HepG2 (cell line): ENCODE results near the gene OGFOD3. TPM values are rescaled to one million over a fixed set of nuclear protein-coding genes. Genes with fewer than 3 reads are reported as not detected.
A peak's percentile ranks its signal among the peaks of the same experiment; 100 is the strongest.

ENCODE experiments used
- EP300 ChIP-seq, 3 experiments: sonication (generic) in 1 of 3; formaldehyde crosslinking in 1 of 3; IDR thresholded peaks; 2 replicates each; pipeline versions ENCODE4 v1.5.1 to v1.6.1; 2011 to 2020; ENCODE audit warnings: low read depth in 2 of 3, low read length in 2 of 3, borderline replicate concordance in 1 of 3, improper control_type of control experiment in 1 of 3, mild to moderate bottlenecking in 1 of 3, missing genetic modification reagents in 1 of 3, moderate library complexity in 1 of 3
- HDAC1 ChIP-seq: sonication (generic); formaldehyde crosslinking; IDR thresholded peaks from 2 replicates; pipeline ENCODE4 v1.5.1; 2020; ENCODE audit warnings: mild to moderate bottlenecking, missing genetic modification reagents
- HNF4A ChIP-seq: sonication (generic); formaldehyde crosslinking; IDR thresholded peaks from 2 replicates; pipeline ENCODE4 v1.4.0; 2020; ENCODE audit warnings: missing genetic modification reagents
- IRF2 ChIP-seq: IDR thresholded peaks from 2 replicates; pipeline ENCODE4 v1.6.1; 2018; ENCODE audit warnings: missing genetic modification reagents, missing compliant biosample characterization
- SPEN ChIP-seq: sonication (generic); formaldehyde crosslinking; IDR thresholded peaks from 2 replicates; pipeline ENCODE4 v1.5.1; 2020; ENCODE audit warnings: low read depth, mild to moderate bottlenecking, missing genetic modification reagents
- ZKSCAN8 ChIP-seq: IDR thresholded peaks from 2 replicates; pipeline ENCODE4 v1.6.1; 2016; ENCODE audit warnings: borderline replicate concordance, missing genetic modification reagents, missing compliant biosample characterization
- ZNF34 ChIP-seq: sonication (generic); formaldehyde crosslinking; IDR thresholded peaks from 2 replicates; pipeline ENCODE4 v1.4.0; 2020; ENCODE audit warnings: mild to moderate bottlenecking, missing genetic modification reagents, borderline replicate concordance
- ZNF644 ChIP-seq: IDR thresholded peaks from 2 replicates; pipeline ENCODE4 v1.6.1; 2016; ENCODE audit warnings: low read depth
- ZNF768 ChIP-seq: sonication (generic); formaldehyde crosslinking; IDR thresholded peaks from 2 replicates; pipeline ENCODE4 v1.4.0; 2020; ENCODE audit warnings: missing genetic modification reagents
- polyA plus RNA-seq, 8 experiments: library from polyadenylated mRNA; depleted of rRNA in 3 of 8; stranded (reverse) in 7 of 8; unstranded in 1 of 8; fragments of >200 nt; fragmentation: Illumina TruSeq in 4 of 8; extraction: Trizol in 4 of 8; gene quantifications; 2 replicates each; pipeline versions ENCODE4 v1.2.1 to v1.2.3, GENCODE V29; 2011 to 2016; ENCODE audit warnings: low read depth in 4 of 8, missing spikeins in 1 of 8, mixed read lengths in 1 of 8; ENCODE audit not compliant: insufficient read depth in 1 of 8
- total RNA-seq, 5 experiments: library from RNA; depleted of rRNA; stranded (reverse); fragments of >200 nt; fragmentation: Illumina TruSeq; extraction: Trizol; gene quantifications; 2 replicates each; pipeline ENCODE4 v1.2.3, GENCODE V29; 2016; ENCODE audit warnings: low read depth in 1 of 5
- TF ChIP-seq, protein P1 (sequence below), 2 experiments: sonication (generic) in 1 of 2; formaldehyde crosslinking in 1 of 2; IDR thresholded peaks; 2 replicates each; pipeline versions ENCODE4 v1.4.0 to v1.6.1; 2018 to 2020; ENCODE audit warnings: missing genetic modification reagents in 2 of 2, borderline replicate concordance in 1 of 2, low read depth in 1 of 2, mild to moderate bottlenecking in 1 of 2, missing biosample characterization in 1 of 2
- TF ChIP-seq, protein P2 (sequence below): sonication (generic); formaldehyde crosslinking; IDR thresholded peaks from 2 replicates; pipeline ENCODE4 v1.8.0; 2022; ENCODE audit warnings: mild to moderate bottlenecking, missing genetic modification reagents, moderate library complexity
- TF ChIP-seq, protein P3 (sequence below): IDR thresholded peaks from 2 replicates; pipeline ENCODE4 v1.6.1; 2012; ENCODE audit warnings: inconsistent platforms
- TF ChIP-seq, protein P4 (sequence below): sonication (generic); formaldehyde crosslinking; IDR thresholded peaks from 2 replicates; pipeline ENCODE4 v1.5.1; 2020; ENCODE audit warnings: mild to moderate bottlenecking, missing genetic modification reagents, borderline replicate concordance
- TF ChIP-seq, protein P5 (sequence below): sonication (generic); formaldehyde crosslinking; IDR thresholded peaks from 2 replicates; pipeline ENCODE4 v1.4.0; 2020; ENCODE audit warnings: mild to moderate bottlenecking, missing genetic modification reagents
- TF ChIP-seq, protein P6 (sequence below): sonication (generic); formaldehyde crosslinking; conservative IDR thresholded peaks from 2 replicates; pipeline ENCODE4 v1.4.0; 2020; ENCODE audit warnings: missing genetic modification reagents

Gene OGFOD3
- total and polyA plus RNA-seq, 2 of the 13 experiments (the other 11 are each of a cell fraction or from before 2014, with no cell fraction given), result 40.0 to 42.1 TPM

DNA sequence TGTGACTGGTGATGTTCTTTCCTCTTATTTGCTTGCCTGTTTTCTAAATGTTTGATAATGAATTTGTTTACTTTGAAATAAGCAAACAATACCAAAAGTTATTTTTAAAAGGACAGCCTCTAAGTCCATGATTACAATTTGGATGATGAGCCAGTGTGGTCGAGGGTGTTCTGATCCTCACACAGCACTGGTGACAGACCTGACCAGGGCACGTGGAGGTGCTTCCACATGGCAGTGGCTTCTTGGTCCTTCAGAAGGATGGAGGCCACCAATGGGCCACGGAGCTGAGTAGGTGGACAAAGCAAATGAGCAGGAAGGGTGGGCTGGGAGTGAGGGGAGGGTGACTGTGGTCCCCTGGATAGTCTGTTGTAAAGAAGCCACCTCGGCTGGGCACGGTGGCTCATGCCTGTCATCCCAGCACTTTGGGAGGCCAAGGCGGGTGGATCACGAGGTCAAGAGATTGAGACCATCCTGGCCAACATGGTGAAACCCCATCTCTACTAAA, 63.5 kb downstream of the OGFOD3 start (continued):
- TF ChIP-seq, protein P1, sequence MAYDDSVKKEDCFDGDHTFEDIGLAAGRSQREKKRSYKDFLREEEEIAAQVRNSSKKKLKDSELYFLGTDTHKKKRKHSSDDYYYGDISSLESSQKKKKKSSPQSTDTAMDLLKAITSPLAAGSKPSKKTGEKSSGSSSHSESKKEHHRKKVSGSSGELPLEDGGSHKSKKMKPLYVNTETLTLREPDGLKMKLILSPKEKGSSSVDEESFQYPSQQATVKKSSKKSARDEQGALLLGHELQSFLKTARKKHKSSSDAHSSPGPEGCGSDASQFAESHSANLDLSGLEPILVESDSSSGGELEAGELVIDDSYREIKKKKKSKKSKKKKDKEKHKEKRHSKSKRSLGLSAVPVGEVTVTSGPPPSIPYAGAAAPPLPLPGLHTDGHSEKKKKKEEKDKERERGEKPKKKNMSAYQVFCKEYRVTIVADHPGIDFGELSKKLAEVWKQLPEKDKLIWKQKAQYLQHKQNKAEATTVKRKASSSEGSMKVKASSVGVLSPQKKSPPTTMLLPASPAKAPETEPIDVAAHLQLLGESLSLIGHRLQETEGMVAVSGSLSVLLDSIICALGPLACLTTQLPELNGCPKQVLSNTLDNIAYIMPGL (CRISPR knock-in tag; IDR thresholded peaks at IDR 0.05; ENCODE audit: borderline replicate concordance in 1 of 2, low read depth in 1 of 2), result 0 out of 4 replicates have a peak, but pooled peaks of 1 of the 2 experiments have one; percentile 15
- TF ChIP-seq, protein P2, sequence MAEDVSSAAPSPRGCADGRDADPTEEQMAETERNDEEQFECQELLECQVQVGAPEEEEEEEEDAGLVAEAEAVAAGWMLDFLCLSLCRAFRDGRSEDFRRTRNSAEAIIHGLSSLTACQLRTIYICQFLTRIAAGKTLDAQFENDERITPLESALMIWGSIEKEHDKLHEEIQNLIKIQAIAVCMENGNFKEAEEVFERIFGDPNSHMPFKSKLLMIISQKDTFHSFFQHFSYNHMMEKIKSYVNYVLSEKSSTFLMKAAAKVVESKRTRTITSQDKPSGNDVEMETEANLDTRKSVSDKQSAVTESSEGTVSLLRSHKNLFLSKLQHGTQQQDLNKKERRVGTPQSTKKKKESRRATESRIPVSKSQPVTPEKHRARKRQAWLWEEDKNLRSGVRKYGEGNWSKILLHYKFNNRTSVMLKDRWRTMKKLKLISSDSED (CRISPR knock-in tag), result no peak
- TF ChIP-seq EP300 (IDR thresholded peaks at IDR 0.05; ENCODE audit: low read depth in 2 of 2, low read length in 2 of 2) (no peak), EP300 (CRISPR knock-in tag; IDR thresholded peaks at IDR 0.05; ENCODE audit: borderline replicate concordance) (no peak), IRF2 (CRISPR knock-in tag) (no peak), SPEN (CRISPR knock-in tag) (no peak), ZNF768 (CRISPR knock-in tag) (peak; percentile 71; the same call in 1 of the 2 replicates), ZNF644 (CRISPR knock-in tag) (0 out of 2 replicates have a peak, but pooled peaks have one; percentile 13), ZNF34 (CRISPR knock-in tag) (no peak), HNF4A (CRISPR knock-in tag) (no peak), HDAC1 (CRISPR knock-in tag) (no peak), ZKSCAN8 (CRISPR knock-in tag) (no peak)
- TF ChIP-seq, protein P3, sequence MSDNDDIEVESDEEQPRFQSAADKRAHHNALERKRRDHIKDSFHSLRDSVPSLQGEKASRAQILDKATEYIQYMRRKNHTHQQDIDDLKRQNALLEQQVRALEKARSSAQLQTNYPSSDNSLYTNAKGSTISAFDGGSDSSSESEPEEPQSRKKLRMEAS, result peak; percentile 62; the same call in 1 of the 2 replicates
- TF ChIP-seq, protein P4, sequence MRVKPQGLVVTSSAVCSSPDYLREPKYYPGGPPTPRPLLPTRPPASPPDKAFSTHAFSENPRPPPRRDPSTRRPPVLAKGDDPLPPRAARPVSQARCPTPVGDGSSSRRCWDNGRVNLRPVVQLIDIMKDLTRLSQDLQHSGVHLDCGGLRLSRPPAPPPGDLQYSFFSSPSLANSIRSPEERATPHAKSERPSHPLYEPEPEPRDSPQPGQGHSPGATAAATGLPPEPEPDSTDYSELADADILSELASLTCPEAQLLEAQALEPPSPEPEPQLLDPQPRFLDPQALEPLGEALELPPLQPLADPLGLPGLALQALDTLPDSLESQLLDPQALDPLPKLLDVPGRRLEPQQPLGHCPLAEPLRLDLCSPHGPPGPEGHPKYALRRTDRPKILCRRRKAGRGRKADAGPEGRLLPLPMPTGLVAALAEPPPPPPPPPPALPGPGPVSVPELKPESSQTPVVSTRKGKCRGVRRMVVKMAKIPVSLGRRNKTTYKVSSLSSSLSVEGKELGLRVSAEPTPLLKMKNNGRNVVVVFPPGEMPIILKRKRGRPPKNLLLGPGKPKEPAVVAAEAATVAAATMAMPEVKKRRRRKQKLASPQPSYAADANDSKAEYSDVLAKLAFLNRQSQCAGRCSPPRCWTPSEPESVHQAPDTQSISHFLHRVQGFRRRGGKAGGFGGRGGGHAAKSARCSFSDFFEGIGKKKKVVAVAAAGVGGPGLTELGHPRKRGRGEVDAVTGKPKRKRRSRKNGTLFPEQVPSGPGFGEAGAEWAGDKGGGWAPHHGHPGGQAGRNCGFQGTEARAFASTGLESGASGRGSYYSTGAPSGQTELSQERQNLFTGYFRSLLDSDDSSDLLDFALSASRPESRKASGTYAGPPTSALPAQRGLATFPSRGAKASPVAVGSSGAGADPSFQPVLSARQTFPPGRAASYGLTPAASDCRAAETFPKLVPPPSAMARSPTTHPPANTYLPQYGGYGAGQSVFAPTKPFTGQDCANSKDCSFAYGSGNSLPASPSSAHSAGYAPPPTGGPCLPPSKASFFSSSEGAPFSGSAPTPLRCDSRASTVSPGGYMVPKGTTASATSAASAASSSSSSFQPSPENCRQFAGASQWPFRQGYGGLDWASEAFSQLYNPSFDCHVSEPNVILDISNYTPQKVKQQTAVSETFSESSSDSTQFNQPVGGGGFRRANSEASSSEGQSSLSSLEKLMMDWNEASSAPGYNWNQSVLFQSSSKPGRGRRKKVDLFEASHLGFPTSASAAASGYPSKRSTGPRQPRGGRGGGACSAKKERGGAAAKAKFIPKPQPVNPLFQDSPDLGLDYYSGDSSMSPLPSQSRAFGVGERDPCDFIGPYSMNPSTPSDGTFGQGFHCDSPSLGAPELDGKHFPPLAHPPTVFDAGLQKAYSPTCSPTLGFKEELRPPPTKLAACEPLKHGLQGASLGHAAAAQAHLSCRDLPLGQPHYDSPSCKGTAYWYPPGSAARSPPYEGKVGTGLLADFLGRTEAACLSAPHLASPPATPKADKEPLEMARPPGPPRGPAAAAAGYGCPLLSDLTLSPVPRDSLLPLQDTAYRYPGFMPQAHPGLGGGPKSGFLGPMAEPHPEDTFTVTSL (CRISPR knock-in tag), result no peak
- TF ChIP-seq, protein P5, sequence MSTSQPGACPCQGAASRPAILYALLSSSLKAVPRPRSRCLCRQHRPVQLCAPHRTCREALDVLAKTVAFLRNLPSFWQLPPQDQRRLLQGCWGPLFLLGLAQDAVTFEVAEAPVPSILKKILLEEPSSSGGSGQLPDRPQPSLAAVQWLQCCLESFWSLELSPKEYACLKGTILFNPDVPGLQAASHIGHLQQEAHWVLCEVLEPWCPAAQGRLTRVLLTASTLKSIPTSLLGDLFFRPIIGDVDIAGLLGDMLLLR (CRISPR knock-in tag), result no peak
- TF ChIP-seq, protein P6, sequence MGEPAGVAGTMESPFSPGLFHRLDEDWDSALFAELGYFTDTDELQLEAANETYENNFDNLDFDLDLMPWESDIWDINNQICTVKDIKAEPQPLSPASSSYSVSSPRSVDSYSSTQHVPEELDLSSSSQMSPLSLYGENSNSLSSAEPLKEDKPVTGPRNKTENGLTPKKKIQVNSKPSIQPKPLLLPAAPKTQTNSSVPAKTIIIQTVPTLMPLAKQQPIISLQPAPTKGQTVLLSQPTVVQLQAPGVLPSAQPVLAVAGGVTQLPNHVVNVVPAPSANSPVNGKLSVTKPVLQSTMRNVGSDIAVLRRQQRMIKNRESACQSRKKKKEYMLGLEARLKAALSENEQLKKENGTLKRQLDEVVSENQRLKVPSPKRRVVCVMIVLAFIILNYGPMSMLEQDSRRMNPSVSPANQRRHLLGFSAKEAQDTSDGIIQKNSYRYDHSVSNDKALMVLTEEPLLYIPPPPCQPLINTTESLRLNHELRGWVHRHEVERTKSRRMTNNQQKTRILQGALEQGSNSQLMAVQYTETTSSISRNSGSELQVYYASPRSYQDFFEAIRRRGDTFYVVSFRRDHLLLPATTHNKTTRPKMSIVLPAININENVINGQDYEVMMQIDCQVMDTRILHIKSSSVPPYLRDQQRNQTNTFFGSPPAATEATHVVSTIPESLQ (CRISPR knock-in tag), result no peak
